GM23338 (cell line): ENCODE results near the gene NFKBIA. TPM values are rescaled to one million over a fixed set of nuclear protein-coding genes. Genes with fewer than 3 reads are reported as not detected.

Experiments
- ATAC-seq: fragments of 200-7000 bp; cut with Tn5 transposase; 3 replicates; pipeline ENCODE4 v1.9.1; 2020
- DNase-seq: peaks from one replicate; pipeline ENCODE4 v3.0.0-alpha.2; 2015; ENCODE audit warnings: low spot score
- H2AFZ ChIP-seq: fragments of 200-600 bp; sonication (generic); 2 replicates; pipeline ENCODE4 v1.8.0; 2016; ENCODE audit warnings: antibody characterized with exemption, mild to moderate bottlenecking, moderate library complexity
- H3F3A ChIP-seq: fragments of 200-600 bp; sonication (generic); replicated peaks from 2 replicates; pipeline ENCODE4 v1.8.0; 2017; ENCODE audit warnings: antibody characterized with exemption, mixed run types, low read depth
- H3K27ac ChIP-seq: fragments of 200-600 bp; sonication (generic); 2 replicates; pipeline ENCODE4 v1.6.1; 2016; ENCODE audit warnings: low read depth
- H3K27me3 ChIP-seq: fragments of 200-600 bp; sonication (generic); 2 replicates; pipeline ENCODE4 v1.8.0; 2016; ENCODE audit warnings: mild to moderate bottlenecking, mixed run types, moderate library complexity; ENCODE audit not compliant: insufficient read depth
- H3K36me3 ChIP-seq: fragments of 200-600 bp; sonication (generic); 2 replicates; pipeline ENCODE4 v1.8.0; 2016; ENCODE audit warnings: mild to moderate bottlenecking; ENCODE audit not compliant: insufficient read depth
- H3K4me1 ChIP-seq: fragments of 200-600 bp; sonication (generic); 2 replicates; pipeline ENCODE4 v1.8.0; 2016; ENCODE audit warnings: mild to moderate bottlenecking, moderate library complexity; ENCODE audit not compliant: insufficient read depth
- H3K4me2 ChIP-seq: fragments of 200-600 bp; sonication (generic); 2 replicates; pipeline ENCODE4 v1.7.1; 2017; ENCODE audit warnings: mixed run types
- H3K4me3 ChIP-seq: fragments of 200-600 bp; sonication (generic); 2 replicates; pipeline ENCODE4 v1.6.1; 2016; ENCODE audit warnings: mixed run types
- H3K79me2 ChIP-seq: fragments of 200-600 bp; sonication (generic); replicated peaks from 2 replicates; pipeline ENCODE4 v1.8.0; 2017; ENCODE audit warnings: mild to moderate bottlenecking; ENCODE audit not compliant: insufficient read depth
- H3K9me2 ChIP-seq: fragments of 200-600 bp; sonication (generic); 2 replicates; pipeline ENCODE4 v1.8.0; 2017; ENCODE audit not compliant: insufficient read depth
- H4K20me1 ChIP-seq: fragments of 200-600 bp; sonication (generic); replicated peaks from 2 replicates; pipeline ENCODE4 v1.8.0; 2017; ENCODE audit warnings: mild to moderate bottlenecking; ENCODE audit not compliant: insufficient read depth
- H3K27ac Mint-ChIP-seq: 2 replicates; pipeline ENCODE4 v1.8.0; 2020; ENCODE audit warnings: inconsistent platforms, mild to moderate bottlenecking, moderate library complexity, mixed read lengths
- H3K27me3 Mint-ChIP-seq: 3 replicates; pipeline ENCODE4 v1.8.0; 2022; ENCODE audit warnings: low read depth, mild to moderate bottlenecking, moderate library complexity, mixed read lengths, inconsistent platforms; ENCODE audit not compliant: insufficient read depth, poor library complexity
- H3K36me3 Mint-ChIP-seq: 3 replicates; pipeline ENCODE4 v1.8.0; 2021; ENCODE audit warnings: low read depth, mild to moderate bottlenecking, inconsistent platforms, moderate library complexity, mixed read lengths
- H3K4me1 Mint-ChIP-seq: 3 replicates; pipeline ENCODE4 v1.8.0; 2020; ENCODE audit warnings: mild to moderate bottlenecking, inconsistent platforms, mixed read lengths
- H3K4me3 Mint-ChIP-seq: 3 replicates; pipeline ENCODE4 v1.8.0; 2021; ENCODE audit warnings: moderate library complexity, mild to moderate bottlenecking, inconsistent platforms, mixed read lengths
- H3K9me3 Mint-ChIP-seq: 3 replicates; pipeline ENCODE4 v1.8.0; 2020; ENCODE audit warnings: moderate library complexity, mild to moderate bottlenecking, inconsistent platforms, mixed read lengths
- CTCF ChIP-seq, 2 experiments: fragments of 200-600 bp in 1 of 2; sonication (generic) in 1 of 2; conservative IDR thresholded peaks; 2 replicates each; pipeline versions ENCODE4 v1.5.1 to v1.6.1; 2016 to 2017; ENCODE audit warnings: antibody characterized with exemption in 2 of 2, low read depth in 2 of 2, mild to moderate bottlenecking in 2 of 2, moderate library complexity in 1 of 2
- ETS1 ChIP-seq: IDR thresholded peaks from 2 replicates; pipeline ENCODE4 v1.6.1; 2016; ENCODE audit warnings: antibody characterized with exemption
- EZH2 ChIP-seq: fragments of 200-600 bp; sonication (generic); IDR thresholded peaks from one replicate; pipeline ENCODE4 v1.8.0; 2017; ENCODE audit warnings: antibody characterized with exemption, mild to moderate bottlenecking, low read depth; ENCODE audit not compliant: unreplicated experiment
- EZH2phosphoT487 ChIP-seq: fragments of 200-600 bp; sonication (generic); IDR thresholded peaks from one replicate; pipeline ENCODE4 v1.8.1; 2018; ENCODE audit warnings: antibody characterized with exemption; ENCODE audit not compliant: unreplicated experiment
- JUNB ChIP-seq: IDR thresholded peaks from one replicate; pipeline ENCODE4 v1.6.1; 2016; ENCODE audit warnings: antibody characterized with exemption; ENCODE audit not compliant: unreplicated experiment
- NANOG ChIP-seq: IDR thresholded peaks from 2 replicates; pipeline ENCODE4 v1.6.1; 2016; ENCODE audit warnings: antibody characterized with exemption, borderline replicate concordance
- POLR2AphosphoS5 ChIP-seq: IDR thresholded peaks from 2 replicates; pipeline ENCODE4 v1.6.1; 2016; ENCODE audit warnings: antibody characterized with exemption, low read depth
- STAT1 ChIP-seq: IDR thresholded peaks from one replicate; pipeline ENCODE4 v1.6.1; 2016; ENCODE audit warnings: antibody characterized with exemption; ENCODE audit not compliant: unreplicated experiment
- ZNF331 ChIP-seq: fragments of 250-450 bp; sonication (Bioruptor Pico); IDR thresholded peaks from 2 replicates; pipeline ENCODE4 v1.5.0; 2020; ENCODE audit warnings: low read depth, mild to moderate bottlenecking, moderate library complexity
- long read RNA-seq: library from polyadenylated mRNA; unstranded; transcript quantifications from one replicate; pipeline ENCODE4 v2.0.0, GENCODE V29; 2020; ENCODE audit not compliant: unreplicated experiment
- polyA plus RNA-seq: library from polyadenylated mRNA; unstranded; fragments of >200 nt; fragmentation: Nextera tagmentation; extraction: Ambion mirVana; gene quantifications from 2 replicates; pipeline ENCODE4 v1.2.1, GENCODE V29; 2016
- total RNA-seq: library from RNA; depleted of rRNA; stranded (reverse); fragments of >200 nt; shearing (Covaris generic); gene quantifications from 2 replicates; pipeline ENCODE4 v1.2.3, GENCODE V29; 2014; rRNA removed
- TF ChIP-seq, protein P1 (sequence below): IDR thresholded peaks from one replicate; pipeline ENCODE4 v1.6.1; 2018; ENCODE audit warnings: antibody characterized with exemption; ENCODE audit not compliant: unreplicated experiment

Gene NFKBIA
- total RNA-seq: 25.7 and 41.3 TPM in 2 replicates
- polyA plus RNA-seq: 33.4 and 33.7 TPM in 2 replicates
- long read RNA-seq, transcript NFKBIA-201 (6 exons, 1,558 nt): major isoform, 24 of 27 reads
- long read RNA-seq, partial matches to known transcripts: 0 of 27 reads
- long read RNA-seq, other reads (novel, unspliced or antisense): 0 of 27 reads

- Mint-ChIP-seq H3K27ac (peak within 1 kb of the TSS; percentile 96), H3K36me3 (peaks cover 39% of the 10 kb centered on the region), H3K27me3 (peaks cover 11% of the 10 kb centered on the region), H3K4me1 (peaks cover 47% of the 10 kb centered on the region), H3K9me3 (no peaks in the 10 kb centered on the region), H3K4me3 (peak within 1 kb of the TSS; percentile 91)
- ATAC-seq (peak; percentile 76), DNase-seq (peak; percentile 87)
- peaks cover 32% of the 10 kb centered on the region; the same call in 1 of the 2 replicates for H3K36me3 ChIP-seq
- H3K9me2 ChIP-seq: no peaks in the 10 kb centered on the region
- peak within 1 kb of the TSS; percentile 87 for H2AFZ ChIP-seq
- peaks cover 16% of the 10 kb centered on the region; the same call in 1 of the 2 replicates for H3F3A ChIP-seq
- no peaks in the 10 kb centered on the region for H3K27me3 ChIP-seq
- H3K4me3 ChIP-seq: peak within 1 kb of the TSS; percentile 96
- H3K4me1 ChIP-seq: peaks cover 21% of the 10 kb centered on the region
- peaks cover 12% of the 10 kb centered on the region for H3K79me2 ChIP-seq
- H4K20me1 ChIP-seq: no peaks in the 10 kb centered on the region
- TF ChIP-seq CTCF (conservative IDR thresholded peaks at IDR 0.05; ENCODE audit: low read depth in 2 of 2) (peak in 1 of 2 experiments; percentile 28; a peak in 1 of 4 replicates), EZH2phosphoT487 (no peak), POLR2AphosphoS5 (peak; percentile 24)
- TF ChIP-seq, protein P1, sequence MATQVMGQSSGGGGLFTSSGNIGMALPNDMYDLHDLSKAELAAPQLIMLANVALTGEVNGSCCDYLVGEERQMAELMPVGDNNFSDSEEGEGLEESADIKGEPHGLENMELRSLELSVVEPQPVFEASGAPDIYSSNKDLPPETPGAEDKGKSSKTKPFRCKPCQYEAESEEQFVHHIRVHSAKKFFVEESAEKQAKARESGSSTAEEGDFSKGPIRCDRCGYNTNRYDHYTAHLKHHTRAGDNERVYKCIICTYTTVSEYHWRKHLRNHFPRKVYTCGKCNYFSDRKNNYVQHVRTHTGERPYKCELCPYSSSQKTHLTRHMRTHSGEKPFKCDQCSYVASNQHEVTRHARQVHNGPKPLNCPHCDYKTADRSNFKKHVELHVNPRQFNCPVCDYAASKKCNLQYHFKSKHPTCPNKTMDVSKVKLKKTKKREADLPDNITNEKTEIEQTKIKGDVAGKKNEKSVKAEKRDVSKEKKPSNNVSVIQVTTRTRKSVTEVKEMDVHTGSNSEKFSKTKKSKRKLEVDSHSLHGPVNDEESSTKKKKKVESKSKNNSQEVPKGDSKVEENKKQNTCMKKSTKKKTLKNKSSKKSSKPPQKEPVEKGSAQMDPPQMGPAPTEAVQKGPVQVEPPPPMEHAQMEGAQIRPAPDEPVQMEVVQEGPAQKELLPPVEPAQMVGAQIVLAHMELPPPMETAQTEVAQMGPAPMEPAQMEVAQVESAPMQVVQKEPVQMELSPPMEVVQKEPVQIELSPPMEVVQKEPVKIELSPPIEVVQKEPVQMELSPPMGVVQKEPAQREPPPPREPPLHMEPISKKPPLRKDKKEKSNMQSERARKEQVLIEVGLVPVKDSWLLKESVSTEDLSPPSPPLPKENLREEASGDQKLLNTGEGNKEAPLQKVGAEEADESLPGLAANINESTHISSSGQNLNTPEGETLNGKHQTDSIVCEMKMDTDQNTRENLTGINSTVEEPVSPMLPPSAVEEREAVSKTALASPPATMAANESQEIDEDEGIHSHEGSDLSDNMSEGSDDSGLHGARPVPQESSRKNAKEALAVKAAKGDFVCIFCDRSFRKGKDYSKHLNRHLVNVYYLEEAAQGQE: no peak
- peak within 1 kb of the TSS; percentile 92 for H3K27ac ChIP-seq
- H3K4me2 ChIP-seq: peak within 1 kb of the TSS; percentile 99
These were observed at the start of gene NFKBIA for GRCh38 chr14:35404449-35405303. NFKBIA (minus strand) TSS chr14:35404749; CDS start chr14:35404644, 105 bp downstream.

GRCh38 chr14:35446450-35446849 is 41.9 kb upstream of the NFKBIA start:
- Histone ChIP-seq H4K20me1 (no peaks in the 10 kb centered on the region), H3F3A (no peaks in the 10 kb centered on the region), H3K27me3 (no peaks in the 10 kb centered on the region), H2AFZ (no peak overlapping the region), H3K4me1 (no peaks in the 10 kb centered on the region), H3K79me2 (no peaks in the 10 kb centered on the region), H3K4me3 (no peak overlapping the region), H3K36me3 (no peaks in the 10 kb centered on the region), H3K27ac (no peak overlapping the region), H3K9me2 (peaks cover 6% of the 10 kb centered on the region), H3K4me2 (no peak overlapping the region)
- DNase-seq (no peak), ATAC-seq (no peak)
- H3K36me3 Mint-ChIP-seq: no peaks in the 10 kb centered on the region
- peaks cover 2% of the 10 kb centered on the region for H3K27me3 Mint-ChIP-seq
- H3K9me3 Mint-ChIP-seq: no peaks in the 10 kb centered on the region
- H3K27ac Mint-ChIP-seq: no peak overlapping the region
- H3K4me1 Mint-ChIP-seq: no peaks in the 10 kb centered on the region
- no peak overlapping the region for H3K4me3 Mint-ChIP-seq
- no peak for TF ChIP-seq ETS1
- no peak for TF ChIP-seq NANOG
- no peak for TF ChIP-seq STAT1
- no peak for TF ChIP-seq EZH2
- no peak for TF ChIP-seq JUNB
- no peak for TF ChIP-seq CTCF (conservative IDR thresholded peaks at IDR 0.05; ENCODE audit: low read depth in 2 of 2)
- TF ChIP-seq POLR2AphosphoS5: no peak
- TF ChIP-seq ZNF331: no peak
